Upper lobe of left lung (tissue), 4 donors: ENCODE measurements around the gene PLIN5.
A peak's percentile ranks its signal among the peaks of the same experiment; 100 is the strongest.
"Not testable (repeated sequence)": the region's sequence is repeated elsewhere in the genome, so short reads cannot be mapped to it uniquely, and the experiment has no call there.

ENCODE experiments used
- EP300 ChIP-seq, 4 donors: sonication (generic); formaldehyde crosslinking; IDR thresholded peaks; one replicate each; pipeline ENCODE4 v1.5.1; 2017; ENCODE audit warnings: antibody characterized with exemption in 4 of 4, control low read depth in 2 of 4
- POLR2A ChIP-seq, 4 donors: fragments of 450-650 bp; IDR thresholded peaks; one replicate each; pipeline ENCODE4 v1.5.1; 2016 to 2017; ENCODE audit warnings: antibody characterized with exemption in 4 of 4, mild to moderate bottlenecking in 2 of 4
- POLR2AphosphoS5 ChIP-seq, 2 donors: sonication (generic); formaldehyde crosslinking; IDR thresholded peaks; one replicate each; pipeline ENCODE4 v1.5.1; 2017; ENCODE audit warnings: antibody characterized with exemption in 2 of 2
- TF ChIP-seq, protein P1 (sequence below), 6 experiments: fragments of 450-650 bp in 4 of 6; fragments of 200-600 bp in 2 of 6; sonication (generic) in 2 of 6; IDR thresholded peaks; one replicate each; pipeline ENCODE4 v1.5.1; 2016 to 2019; ENCODE audit warnings: antibody characterized with exemption in 6 of 6

- not testable (repeated sequence) for TF ChIP-seq POLR2A, POLR2AphosphoS5 (IDR thresholded peaks at IDR 0.05)
- TF ChIP-seq, protein P1, sequence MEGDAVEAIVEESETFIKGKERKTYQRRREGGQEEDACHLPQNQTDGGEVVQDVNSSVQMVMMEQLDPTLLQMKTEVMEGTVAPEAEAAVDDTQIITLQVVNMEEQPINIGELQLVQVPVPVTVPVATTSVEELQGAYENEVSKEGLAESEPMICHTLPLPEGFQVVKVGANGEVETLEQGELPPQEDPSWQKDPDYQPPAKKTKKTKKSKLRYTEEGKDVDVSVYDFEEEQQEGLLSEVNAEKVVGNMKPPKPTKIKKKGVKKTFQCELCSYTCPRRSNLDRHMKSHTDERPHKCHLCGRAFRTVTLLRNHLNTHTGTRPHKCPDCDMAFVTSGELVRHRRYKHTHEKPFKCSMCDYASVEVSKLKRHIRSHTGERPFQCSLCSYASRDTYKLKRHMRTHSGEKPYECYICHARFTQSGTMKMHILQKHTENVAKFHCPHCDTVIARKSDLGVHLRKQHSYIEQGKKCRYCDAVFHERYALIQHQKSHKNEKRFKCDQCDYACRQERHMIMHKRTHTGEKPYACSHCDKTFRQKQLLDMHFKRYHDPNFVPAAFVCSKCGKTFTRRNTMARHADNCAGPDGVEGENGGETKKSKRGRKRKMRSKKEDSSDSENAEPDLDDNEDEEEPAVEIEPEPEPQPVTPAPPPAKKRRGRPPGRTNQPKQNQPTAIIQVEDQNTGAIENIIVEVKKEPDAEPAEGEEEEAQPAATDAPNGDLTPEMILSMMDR (IDR thresholded peaks at IDR 0.05) = not testable (repeated sequence)
- peak in 1 of 4 donors; percentile 18 for TF ChIP-seq EP300 (IDR thresholded peaks at IDR 0.05)
These were observed 28.5 kb upstream of the PLIN5 start for GRCh38 chr19:4563562-4563961.
